HEK293T (cell line): Measurements from ENCODE around the gene CYP27B1.

ENCODE experiments used
- ARNT ChIP-seq: fragments of 450-650 bp; IDR thresholded peaks from 2 replicates; pipeline ENCODE4 v1.6.1; 2017; ENCODE audit warnings: mild to moderate bottlenecking
- BHLHE40 ChIP-seq: fragments of 450-650 bp; IDR thresholded peaks from 2 replicates; pipeline ENCODE4 v1.6.1; 2016; ENCODE audit warnings: mild to moderate bottlenecking, moderate library complexity, borderline replicate concordance
- FOXA1 ChIP-seq: fragments of 450-650 bp; IDR thresholded peaks from 2 replicates; pipeline ENCODE4 v1.6.1; 2016; ENCODE audit warnings: mild to moderate bottlenecking
- SP1 ChIP-seq: fragments of 450-650 bp; IDR thresholded peaks from 2 replicates; pipeline ENCODE4 v1.6.1; 2017
- SUZ12 ChIP-seq: fragments of 450-650 bp; IDR thresholded peaks from 2 replicates; pipeline ENCODE4 v1.6.1; 2016; ENCODE audit warnings: mild to moderate bottlenecking

DNA sequence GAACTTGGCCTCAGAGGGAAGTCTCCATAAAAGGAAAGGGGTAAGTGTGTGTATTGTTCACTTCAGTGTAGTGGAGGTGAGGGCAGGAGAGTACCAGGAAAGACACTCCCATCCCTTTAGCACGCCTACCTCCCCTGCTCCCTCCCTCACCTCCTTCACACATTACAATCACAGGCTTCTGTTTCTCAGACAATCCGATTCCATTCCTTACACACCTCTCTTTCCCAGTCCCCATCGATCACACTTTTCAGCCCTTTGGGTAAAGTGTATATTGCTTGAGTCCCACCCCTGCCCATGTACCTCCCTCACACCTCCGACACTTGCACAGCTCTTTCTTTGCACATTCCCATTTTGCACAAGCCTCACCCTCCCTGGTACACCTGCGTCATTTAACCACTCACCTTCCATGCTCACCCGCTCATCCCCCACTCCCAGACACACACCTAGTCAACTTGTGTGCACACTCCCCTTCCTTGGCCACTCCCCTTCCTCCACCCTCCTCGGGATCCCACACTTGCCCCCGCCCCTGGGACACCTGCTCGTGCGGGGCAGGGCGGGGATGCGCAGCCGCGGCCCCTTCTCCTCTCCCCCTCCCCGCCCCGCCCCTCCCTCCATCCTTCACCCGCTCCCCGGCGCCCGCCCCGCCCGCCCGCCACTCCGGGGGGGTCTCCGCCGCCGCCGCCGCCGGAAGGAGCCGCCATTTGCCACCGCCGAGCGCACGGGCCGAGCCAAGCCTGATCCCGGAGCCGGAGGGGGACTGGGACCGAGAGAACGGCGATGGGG lies 12.3 kb downstream of the CYP27B1 start, which contains the start of gene MARCHF9:
- no peak for TF ChIP-seq SP1
- TF ChIP-seq ARNT = no peak
- TF ChIP-seq BHLHE40 = no peak
- TF ChIP-seq SUZ12 = no peak
- TF ChIP-seq FOXA1 = no peak
